Neural progenitor cell (in vitro differentiated cells): ENCODE results near the gene PPIC.

Experiments used
- CTCF ChIP-seq: fragments of 200-600 bp; sonication (generic); IDR thresholded peaks from 2 replicates; pipeline ENCODE4 v1.5.1; 2017; ENCODE audit warnings: antibody characterized with exemption, mild to moderate bottlenecking
- EZH2phosphoT487 ChIP-seq: fragments of 200-600 bp; sonication (generic); IDR thresholded peaks from 2 replicates; pipeline ENCODE4 v1.6.1; 2017; ENCODE audit warnings: antibody characterized with exemption

- TF ChIP-seq CTCF (no peak), EZH2phosphoT487 (no peak)
These were observed 3.3 kb downstream of the PPIC start for GRCh38 chr5:123033157-123033671.
